GM21367 (cell line): ENCODE measurements around the gene OR51E1.

Source experiments
- ATAC-seq: cut with Tn5 transposase; IDR thresholded peaks from one replicate; pipeline ENCODE4 v1.9.1; 2021; ENCODE audit not compliant: unreplicated experiment

OR51E1 gene

DNA sequence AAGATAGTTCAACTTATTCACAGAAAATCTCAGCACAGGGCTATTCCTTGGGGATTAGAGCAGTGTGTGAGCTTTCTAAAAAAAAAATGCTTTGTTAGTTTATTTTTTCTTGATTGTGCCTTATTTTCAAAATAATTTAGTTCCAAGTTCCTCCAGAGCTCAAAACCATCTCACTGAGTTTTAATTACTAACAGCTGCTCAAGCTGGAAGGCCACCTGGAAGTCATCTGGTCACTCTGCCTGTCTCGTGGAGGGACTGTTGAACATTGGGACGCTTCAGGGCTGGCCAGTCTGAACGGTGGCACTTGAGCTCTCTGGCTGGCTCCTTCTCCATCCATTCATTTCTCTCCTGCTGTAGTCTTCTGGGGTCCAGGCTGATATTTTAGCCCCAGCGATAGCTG is 4.0 kb downstream of the OR51E1 start:
- no peak for ATAC-seq

DNA sequence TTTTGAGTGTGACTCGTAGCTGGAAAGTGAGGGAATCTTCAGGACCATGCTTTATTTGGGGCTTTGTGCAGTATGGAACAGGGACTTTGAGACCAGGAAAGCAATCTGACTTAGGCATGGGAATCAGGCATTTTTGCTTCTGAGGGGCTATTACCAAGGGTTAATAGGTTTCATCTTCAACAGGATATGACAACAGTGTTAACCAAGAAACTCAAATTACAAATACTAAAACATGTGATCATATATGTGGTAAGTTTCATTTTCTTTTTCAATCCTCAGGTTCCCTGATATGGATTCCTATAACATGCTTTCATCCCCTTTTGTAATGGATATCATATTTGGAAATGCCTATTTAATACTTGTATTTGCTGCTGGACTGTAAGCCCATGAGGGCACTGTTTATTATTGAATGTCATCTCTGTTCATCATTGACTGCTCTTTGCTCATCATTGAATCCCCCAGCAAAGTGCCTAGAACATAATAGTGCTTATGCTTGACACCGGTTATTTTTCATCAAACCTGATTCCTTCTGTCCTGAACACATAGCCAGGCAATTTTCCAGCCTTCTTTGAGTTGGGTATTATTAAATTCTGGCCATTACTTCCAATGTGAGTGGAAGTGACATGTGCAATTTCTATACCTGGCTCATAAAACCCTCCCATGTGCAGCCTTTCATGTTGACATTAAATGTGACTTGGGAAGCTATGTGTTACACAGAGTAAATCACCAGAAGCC is 11.0 kb downstream of the OR51E1 start:
- no peak for ATAC-seq

DNA sequence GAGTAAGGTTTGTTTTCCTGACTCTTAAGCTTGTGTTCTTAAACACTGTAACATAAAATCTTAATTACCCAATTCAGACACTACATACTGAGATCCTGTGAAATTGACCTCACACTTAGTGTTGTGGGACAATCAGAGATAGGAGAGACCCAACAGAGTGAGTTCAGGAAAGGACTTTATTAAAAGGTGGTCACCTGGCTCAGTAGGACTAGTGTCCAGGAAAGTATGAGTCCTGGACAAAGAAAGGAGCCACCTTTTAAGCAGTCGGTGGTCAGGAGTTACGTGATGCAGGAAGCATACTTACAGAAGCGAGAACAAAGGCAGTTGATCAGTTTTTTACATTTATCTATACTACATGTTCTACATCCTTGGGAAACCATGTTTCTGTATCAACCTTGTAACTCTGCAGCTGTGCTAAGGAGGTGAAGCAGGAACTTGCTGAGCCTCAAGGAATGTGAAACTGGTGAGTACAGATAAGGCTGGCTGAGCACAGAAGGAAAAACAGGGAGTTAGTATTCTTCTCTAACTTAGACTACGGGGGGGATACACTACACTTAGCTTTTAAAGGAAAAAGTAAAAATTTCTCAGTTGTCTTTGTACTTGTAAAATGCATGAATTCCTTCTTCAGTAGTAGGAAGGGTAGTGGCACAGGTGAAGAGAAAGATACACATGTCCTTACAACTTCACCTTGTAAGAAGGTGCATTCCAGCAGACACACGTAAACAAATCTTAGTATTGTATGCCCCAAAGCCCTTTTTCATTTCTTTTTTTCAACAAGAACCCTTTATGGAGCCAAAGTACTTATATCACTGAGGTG is 15.1 kb downstream of the OR51E1 start:
- ATAC-seq = no peak

DNA sequence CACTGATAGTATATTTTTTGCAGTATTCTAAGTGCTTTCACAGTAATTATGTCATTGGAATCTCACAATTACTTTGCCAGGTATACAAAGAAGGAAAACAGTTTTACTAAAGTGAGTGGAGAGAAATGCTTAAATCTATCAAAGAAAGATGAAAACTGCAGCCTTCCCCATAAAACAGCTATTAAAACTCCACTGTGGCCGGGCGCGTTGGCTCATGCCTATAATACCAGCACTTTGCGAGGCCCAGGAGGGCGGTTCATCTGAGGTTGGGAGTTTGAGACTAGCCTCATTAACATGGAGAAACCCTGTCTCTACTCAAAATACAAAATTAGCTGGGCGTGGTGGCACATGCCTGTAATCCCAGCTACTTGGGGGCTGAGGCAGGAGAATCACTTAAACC is 19.1 kb downstream of the OR51E1 start:
- no peak for ATAC-seq

DNA sequence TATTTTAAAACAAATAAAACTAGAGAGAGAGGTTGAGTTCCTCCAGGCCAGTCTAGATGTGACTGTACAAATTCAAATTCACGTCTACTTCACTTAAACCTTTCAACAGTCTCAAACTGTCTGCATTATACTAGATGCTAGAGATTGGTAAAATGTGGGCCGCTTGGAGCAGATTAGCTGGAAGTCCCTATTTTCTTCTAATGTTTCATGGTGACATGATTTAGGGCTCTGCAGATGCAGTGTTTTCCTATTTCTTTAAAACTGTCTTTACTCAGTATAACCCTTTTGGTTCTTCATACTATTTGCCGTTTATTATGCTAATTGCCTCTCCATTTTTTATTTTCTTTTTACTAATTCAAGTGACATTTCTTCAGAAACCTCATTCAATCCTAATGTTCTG is 20.4 kb downstream of the OR51E1 start:
- no peak for ATAC-seq

DNA sequence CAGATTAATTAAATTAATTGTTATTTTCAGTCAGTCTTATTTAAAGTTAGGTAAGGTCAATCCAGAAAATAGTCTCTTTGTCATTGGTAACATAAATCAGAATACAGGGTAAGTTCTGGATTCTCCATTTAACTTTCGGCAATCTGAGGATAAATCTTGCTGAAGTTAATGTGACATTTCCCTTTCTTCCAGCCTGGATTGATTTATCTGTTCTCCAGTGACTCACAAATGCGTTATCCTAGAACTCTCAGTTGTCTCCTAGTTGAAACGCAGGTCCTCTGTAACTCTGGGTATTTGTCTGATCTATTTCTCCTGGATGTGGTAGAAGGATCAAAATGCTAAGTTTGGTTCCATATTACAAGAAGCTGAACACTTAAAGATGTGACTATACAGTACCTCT is 21.0 kb downstream of the OR51E1 start:
- no peak for ATAC-seq

DNA sequence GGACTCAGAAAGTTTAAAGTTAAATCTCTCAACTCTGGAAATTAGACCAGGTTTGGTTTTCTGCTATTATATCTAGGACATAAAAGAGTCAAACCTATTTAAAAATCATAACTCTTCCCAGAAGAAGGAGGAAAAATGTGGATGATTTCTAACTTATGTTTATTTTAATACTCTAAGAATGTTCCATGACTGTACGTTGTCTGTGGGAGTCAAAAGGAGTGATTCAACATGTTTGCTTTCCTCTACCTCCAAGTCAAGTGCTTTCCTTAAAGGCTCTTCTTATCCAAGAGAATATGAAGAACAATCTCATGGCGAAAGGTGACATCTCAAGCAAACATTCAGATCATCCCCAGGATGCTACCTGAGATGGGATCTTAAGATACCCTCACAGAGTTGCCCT is 21.6 kb downstream of the OR51E1 start:
- ATAC-seq = no peak

DNA sequence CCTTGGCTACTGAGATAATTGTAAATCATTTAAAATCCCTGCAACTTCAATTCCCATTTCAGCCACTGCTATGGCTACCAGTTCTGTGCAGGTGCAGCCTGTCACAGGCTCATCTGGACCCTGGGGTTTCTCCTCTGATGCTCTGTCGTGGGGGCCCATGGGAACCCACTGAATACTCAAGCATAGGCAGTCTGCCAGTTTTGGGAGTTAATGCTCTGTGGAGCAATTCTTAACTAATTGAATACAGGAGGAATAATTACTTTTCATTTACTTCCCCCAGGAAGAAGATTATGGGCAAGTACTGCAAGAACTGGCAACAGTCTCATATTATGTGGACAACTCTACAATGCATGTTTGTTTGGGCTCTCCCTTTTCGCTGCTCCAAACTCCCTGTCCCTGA is 28.0 kb downstream of the OR51E1 start:
- ATAC-seq = no peak

DNA sequence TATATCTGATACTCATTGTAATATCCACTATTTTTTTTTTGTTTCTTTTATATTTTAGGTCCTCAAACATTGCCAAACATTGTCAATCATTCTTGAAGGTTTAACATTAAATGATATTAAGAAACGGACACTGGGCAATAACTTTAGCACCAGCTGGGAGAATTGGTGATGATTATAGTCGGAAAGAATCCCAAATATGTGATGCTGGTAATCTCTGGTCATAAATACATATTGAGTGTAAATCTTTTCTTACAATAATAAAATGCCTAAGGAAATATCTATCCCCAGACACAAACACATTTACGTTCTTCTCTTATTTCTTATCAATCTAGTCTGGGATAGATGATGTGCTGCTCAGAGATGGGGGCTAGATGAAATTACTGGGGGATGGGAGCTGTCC is 28.7 kb downstream of the OR51E1 start:
- ATAC-seq = no peak

DNA sequence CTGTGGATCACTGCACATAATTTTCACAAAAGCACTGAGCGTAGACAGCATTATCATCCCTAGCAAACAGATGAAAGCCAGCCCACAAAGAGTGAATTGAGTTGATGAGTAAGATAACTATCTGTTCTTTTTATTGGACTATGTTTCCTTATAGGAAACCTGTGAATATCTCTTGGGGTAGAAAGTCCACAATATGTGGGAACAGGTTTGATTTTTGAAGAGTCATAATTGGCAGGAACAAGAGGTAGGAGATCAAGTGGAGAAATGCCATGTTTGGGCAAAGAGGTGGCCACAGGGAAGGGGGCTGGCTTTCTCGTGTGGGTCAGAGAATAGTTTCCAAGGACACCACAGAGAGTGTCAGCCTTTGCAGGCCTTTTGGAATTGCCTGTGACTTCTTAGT is 30.0 kb downstream of the OR51E1 start:
- no peak for ATAC-seq

DNA sequence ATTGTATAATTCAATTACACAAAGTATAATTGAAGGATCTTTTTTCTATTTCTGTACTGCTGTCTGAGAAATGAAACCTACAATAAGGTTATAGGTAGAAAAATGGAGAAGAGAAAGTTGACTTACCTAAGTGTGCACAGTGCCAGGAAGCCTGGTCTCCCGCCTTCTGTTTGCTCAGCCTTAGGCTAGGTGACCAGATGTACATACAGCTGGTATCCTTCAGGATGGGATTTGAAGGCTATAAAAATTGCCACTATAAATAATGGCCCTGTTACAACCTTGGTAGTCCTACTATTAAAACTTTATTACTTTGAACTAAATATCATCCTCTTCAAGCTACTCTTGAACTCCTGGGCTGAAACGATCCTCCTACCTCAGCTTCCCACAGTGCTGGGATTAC is 34.2 kb downstream of the OR51E1 start:
- ATAC-seq = no peak

DNA sequence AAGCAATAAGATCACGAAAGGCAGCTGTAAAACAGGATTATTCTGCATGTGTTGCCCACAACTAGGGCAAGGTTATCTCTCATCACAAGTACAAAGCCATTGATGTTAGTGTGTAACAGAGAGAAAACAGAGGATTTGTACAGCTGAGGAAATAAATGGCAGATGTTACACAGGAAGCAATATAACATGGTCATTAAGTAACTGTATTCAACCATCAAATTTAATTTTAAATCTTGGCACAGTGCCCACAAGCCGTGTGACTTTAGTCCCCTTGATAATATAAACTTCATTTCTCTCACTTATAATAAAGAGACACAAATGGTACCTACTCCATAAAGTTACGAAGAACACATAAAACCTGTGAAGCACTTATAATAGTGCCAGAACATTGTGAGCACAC is 36.6 kb downstream of the OR51E1 start:
- ATAC-seq = no peak

DNA sequence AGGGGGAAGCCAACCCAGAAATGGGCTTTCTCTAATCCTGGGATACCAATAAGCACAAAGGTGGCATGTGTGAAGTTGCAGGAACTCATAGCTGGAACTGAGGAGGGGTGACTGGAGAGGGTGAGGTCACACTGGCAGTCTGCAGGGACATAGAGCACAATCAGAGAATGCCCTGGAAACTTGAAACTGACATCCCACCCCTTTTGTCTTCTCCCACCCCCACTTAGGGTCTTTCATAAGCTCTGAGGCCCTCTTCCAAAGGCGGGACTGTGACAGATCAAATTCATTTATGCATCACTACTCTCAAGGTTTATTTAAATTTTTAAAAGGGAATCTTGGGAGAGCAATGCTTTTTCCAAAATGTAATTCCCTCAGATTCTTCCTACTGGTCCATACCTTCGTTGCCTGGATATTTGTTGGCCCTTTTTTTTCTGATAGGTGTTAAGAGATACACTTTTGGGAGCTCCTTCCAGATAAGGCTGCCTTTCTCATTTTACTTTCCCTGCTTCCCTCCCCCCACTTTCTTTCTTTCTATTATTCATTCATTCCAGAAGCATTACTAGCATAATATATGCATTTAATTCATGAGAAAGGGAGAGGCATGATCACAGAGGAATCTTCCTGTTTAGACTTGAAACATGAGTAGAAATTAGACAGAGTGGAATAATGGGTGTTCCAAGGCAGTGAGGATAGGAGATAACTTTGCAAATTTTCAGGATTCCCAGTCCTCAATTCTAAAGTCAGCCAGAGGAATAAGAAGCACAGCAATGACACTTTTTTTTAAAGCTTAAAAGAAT is 39.0 kb downstream of the OR51E1 start:
- ATAC-seq = no peak

DNA sequence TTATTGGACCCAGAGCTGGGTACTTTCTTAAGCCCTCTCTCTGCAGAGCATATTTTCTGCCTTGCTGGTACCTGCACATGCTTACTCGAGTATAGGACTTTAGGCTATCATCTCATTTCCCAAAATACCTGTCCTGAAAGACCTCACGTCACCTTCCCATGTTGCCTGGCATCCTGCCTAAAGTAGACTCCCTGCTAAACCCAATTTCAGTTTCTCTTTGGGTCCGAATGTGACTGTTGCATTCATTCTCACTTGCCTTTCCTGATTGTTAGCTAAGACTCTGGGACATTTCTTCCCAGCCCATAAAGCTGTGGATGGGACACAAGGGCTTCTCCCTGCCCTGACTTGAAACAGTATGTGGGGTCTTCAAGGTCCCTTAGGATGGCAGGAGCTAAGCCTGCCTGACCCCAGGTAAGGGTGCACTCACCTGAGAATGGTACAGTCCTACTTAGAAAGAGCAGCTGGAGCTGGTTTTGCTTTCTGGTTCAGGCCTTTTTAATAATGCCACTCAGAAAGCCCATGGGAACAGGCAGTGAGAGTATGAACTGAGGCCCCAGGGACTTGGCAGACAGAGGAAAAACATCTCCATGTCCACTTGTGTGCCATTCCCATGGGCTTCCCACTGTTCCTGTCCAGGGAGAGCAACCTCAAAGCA is 41.0 kb downstream of the OR51E1 start:
- no peak for ATAC-seq

DNA sequence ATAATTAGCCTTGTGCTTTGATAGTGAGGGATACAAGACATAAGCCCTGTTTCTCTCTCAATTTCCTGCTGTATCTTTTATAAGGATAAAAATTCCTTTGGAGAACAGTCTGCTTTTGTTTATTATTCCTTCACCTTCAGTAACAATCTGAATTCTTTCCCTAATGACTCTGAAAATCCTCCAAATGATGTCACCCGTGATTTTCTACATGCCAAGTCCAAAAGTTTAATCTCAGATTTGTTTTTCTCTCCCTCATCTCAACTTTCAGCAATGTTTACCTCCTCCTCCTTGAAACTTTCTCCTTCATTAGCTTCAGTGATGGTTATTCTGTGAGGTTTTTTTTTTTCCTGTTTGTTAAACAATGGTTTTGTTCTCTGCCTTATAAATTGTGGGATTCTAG is 51.7 kb downstream of the OR51E1 start:
- no peak for ATAC-seq

DNA sequence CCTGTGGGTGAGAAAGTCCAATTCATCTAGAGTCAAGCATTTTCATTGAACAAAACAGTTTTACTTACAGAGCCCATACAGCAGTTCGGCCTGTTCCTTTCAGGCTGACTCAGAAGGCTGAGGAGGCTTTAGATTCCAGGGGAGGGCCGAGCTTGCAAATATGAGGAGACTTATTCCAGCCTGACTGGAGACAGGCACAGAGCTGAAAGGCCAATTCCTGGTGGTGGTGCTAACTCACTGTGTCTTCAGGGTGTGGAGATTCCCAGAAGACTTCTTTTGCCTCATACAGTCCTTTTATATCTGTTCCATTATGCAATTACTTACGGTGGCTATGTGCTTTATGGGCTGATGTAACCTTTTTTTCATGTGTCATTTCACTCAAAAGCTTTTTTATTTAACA is 53.8 kb downstream of the OR51E1 start, which contains the start of gene OR51E2:
Gene OR51E2 (minus strand): TSS at position 269 of the 400 bp plus-strand sequence. CDS start 15,142 bp downstream, outside the sequence.
- no peak for ATAC-seq

DNA sequence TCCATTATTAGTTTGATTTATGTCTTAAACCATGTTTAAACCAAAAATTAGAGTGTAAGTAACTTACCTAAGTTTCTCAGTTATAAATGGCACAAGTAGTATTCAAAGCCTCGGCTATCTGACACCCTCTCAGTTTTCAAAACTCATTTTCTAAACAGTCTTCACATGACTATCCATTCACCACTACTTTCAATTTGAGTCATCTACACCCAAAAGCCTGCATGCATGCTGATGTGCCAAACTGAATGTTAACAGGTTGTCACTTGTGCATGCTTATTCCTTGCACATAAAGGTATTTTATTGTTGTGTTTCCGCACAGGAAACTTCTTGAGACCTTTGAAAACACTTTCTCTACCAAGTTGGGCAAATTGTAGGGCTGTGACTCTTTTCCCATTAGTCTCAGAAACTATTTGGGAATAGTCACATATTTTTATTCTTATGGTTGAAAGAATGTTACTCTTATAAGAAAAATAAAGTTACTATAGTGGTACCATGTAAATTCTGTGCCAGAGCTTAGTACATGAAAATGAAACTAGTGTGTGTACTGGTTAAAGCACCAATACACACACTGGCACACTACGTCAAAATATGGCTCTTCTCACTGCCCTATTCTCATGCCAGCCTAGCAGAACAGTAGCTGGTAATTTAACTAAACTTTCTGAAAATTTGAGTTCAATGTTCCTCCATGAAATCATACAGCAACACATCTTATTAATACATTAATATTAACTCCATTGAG is 56.1 kb downstream of the OR51E1 start:
- ATAC-seq = peak; percentile 95

DNA sequence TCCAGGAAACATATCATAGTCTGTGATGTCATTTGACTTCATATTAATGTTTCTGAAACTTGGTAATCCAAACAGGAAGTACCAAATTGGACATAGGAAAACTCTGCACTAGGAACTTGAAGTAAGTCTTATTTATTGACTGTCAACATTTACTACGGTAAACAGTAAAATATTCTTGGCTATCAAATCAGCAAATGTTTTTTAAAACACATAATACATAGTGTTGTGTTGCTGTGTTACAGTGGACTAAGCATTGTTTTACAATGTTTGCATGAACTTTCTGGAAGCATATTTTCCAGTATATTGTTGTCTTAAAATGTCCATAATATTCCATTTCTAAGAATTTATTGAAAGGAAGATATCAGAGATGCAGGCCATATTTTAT is 56.6 kb downstream of the OR51E1 start:
- ATAC-seq = no peak

DNA sequence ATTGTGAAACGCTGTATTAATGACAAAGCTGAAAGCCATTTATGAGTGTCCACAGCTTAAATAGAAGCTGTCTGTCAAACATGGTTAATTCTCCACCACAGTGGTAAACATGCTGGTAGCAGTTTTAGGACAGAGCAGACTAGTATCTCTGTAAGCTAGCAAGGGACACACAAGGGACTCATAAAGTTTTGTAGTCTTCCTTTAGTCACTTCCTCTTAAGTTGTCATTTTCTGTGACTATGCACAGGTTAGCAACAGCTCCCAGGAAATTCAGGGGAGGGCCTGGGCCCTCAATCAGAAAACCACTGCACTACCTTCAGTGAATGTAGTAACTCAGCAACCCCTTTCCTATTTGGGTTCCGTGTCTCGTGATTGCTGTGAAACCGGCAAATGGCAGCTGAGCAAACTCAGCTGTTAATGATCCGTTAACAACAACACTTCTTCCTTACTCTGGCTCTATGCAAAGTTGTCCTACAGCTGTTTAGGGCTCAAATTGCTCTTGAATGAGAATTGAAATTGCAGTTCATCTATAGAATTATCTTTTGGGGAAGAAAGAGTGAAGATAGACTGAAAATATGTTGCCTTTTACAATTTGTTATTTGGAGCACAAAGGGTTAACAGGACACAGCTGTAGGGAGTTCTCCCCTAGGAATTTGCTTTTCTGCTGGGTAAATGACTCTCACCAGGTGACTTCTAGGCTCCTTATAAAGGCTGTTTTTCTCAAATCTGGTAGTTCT is 60.4 kb downstream of the OR51E1 start, which contains the start of gene MMP26:
Gene MMP26 (plus strand): TSS at position 731 of the 736 bp plus-strand sequence.
- peak; percentile 33 for ATAC-seq
